Activated CD4-positive, CD25-positive, alpha-beta regulatory T cell treated with anti-CD3 and anti-CD28 coated beads, Interleukin-2, amount 50 U/mL, for 72 hours (primary cell): ENCODE measurements around the gene KIF21B.

ENCODE experiments used
- DNase-seq: peaks from one replicate; pipeline ENCODE4 v3.0.0; 2021

Gene KIF21B

GRCh38 chr1:200989337-200989736 lies 34.2 kb downstream of the KIF21B start:
- DNase-seq, result no peak

- DNase-seq, result no peak
Measured at GRCh38 chr1:200988693-200989092, 34.8 kb downstream of the KIF21B start.

GRCh38 chr1:200985481-200985880 lies 38.0 kb downstream of the KIF21B start:
- DNase-seq, result no peak

- DNase-seq, result no peak
Measured at GRCh38 chr1:200983035-200983561, 40.4 kb downstream of the KIF21B start.

GRCh38 chr1:200982071-200982945 lies 41.2 kb downstream of the KIF21B start:
- no peak for DNase-seq

GRCh38 chr1:200981278-200981677 lies 42.2 kb downstream of the KIF21B start:
- no peak for DNase-seq

GRCh38 chr1:200980873-200981272 lies 42.6 kb downstream of the KIF21B start:
- DNase-seq, result no peak

GRCh38 chr1:200980452-200980772 lies 43.1 kb downstream of the KIF21B start:
- DNase-seq, result no peak

- DNase-seq, result peak; percentile 81
Measured at GRCh38 chr1:200979574-200980451, 43.7 kb downstream of the KIF21B start.

- DNase-seq, result no peak
Measured at GRCh38 chr1:200977071-200977754, 46.3 kb downstream of the KIF21B start.

DNA sequence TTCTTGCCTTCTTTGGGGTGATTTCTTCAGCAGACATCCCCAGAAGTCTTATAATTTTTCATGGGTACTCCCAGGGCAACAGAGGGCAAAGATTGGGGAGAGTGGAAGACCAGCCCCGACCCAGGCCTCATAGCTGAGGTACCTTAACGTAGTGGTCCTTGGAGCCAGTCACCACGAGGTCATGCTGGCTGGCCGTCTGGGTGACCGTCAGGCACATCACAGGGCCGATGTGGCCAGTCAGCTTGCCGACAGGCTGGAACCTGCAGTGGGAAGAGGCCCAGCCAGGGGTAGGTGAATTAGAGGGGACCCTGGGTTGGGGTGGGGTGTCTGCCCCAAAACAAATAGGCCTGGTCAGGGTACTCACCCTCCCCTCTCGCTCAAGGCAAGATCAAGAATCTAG lies 46.9 kb downstream of the KIF21B start:
- no peak for DNase-seq

DNA sequence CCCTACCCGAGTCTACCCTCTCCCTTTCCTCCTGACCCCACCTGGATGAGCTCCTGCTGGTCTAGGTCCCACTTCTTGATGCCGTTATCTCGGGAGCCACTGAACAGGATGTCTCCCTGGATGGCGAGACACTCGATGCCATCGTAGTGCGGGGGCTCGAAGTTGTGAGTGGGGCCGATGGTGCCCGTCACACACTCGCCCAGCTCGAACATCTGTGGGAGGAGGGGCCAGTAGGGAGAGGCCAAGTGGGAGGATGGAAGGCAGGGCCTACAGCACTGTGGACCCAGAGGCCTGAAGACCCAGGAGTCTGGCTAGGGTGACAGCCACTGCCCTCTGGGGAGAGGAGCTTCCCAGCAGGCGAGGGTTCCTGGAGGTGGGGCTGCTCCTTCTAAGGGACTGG lies 48.1 kb downstream of the KIF21B start:
- DNase-seq, result no peak

GRCh38 chr1:200974711-200975110 lies 48.8 kb downstream of the KIF21B start:
- no peak for DNase-seq

GRCh38 chr1:200973937-200974657 lies 49.4 kb downstream of the KIF21B start:
- DNase-seq, result no peak

DNA sequence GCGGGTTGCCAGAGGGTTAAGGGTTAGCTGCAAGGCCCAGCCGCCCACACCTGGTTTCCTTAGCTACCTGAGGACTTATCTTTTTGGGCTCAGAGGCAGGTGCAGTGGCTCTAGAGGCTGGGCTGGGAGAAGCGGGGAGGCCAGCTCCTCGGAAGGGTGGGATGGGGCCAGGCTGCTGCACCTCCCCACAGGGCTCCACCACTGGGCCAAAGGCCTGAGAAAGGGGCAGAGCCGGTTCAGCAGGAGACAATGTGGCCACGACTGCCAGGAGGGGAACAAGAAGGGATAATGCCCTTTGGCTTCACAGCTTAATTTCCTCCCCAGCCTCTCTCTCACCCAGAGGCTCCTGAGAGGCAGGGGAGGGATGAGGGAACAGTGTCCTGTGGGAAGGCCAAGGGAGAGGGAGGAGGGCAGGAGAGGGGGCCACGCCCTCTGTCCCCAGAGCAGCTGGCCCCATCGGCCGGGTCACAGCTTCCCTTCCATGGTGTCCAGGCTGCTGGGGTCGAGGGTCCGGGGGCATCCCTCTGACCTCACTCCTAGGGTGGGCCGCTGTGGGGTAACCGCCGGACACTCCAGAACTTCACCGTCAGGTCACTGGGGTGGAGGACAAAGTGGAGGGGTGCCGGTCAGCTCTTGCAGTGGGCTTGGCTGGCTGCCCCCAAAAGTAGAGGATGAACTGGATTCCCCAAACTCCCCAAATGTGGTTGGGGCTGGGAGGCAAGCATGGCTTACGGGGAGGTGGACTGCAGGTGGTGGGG lies 50.4 kb downstream of the KIF21B start:
- DNase-seq, result no peak

DNA sequence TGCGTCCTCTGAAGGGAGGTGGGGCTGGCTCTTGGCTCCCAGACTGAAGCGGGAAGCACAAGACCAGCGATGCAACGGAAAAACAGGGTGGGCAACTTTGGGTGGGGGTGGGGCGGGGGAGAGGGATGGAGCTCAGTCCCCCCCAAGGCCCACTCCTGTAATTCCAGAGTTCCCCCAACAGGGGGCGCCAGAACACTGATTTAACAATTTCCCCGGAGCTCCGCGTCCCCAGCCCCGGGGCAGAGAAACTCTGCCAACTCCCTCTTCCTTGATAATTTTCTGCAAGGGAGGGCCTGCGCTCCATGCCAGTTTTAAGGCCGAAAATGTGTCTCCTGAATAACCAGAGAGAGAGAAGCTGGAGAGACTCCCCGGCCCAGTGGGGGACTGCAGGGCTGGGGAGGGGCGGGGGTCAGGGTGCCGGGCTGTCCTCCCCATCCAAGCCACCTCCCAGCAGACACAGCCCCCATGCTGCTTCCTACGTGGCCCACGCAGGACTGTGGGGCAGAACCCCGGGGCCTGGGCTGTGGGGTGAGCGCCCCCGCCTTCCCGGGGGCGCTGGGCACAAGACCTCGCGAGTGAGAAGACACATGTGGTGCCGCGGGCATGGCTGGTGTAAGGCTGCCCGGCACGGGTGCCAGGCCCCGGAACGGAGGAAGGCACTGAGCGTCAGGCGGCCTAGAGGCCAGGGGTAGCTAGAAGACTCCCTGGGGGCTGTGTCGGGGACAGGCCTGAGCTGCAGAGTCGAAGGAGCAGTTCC lies 51.4 kb downstream of the KIF21B start:
- peak; percentile 70 for DNase-seq

- DNase-seq, result no peak
Measured at GRCh38 chr1:200971428-200971903, 52.0 kb downstream of the KIF21B start.

GRCh38 chr1:200970771-200971427 lies 52.6 kb downstream of the KIF21B start:
- no peak for DNase-seq

- no peak for DNase-seq
Measured at GRCh38 chr1:200969726-200970561, 53.6 kb downstream of the KIF21B start.
